Measurements from ENCODE around the gene ANKLE1.

ANKLE1 gene

DNA sequence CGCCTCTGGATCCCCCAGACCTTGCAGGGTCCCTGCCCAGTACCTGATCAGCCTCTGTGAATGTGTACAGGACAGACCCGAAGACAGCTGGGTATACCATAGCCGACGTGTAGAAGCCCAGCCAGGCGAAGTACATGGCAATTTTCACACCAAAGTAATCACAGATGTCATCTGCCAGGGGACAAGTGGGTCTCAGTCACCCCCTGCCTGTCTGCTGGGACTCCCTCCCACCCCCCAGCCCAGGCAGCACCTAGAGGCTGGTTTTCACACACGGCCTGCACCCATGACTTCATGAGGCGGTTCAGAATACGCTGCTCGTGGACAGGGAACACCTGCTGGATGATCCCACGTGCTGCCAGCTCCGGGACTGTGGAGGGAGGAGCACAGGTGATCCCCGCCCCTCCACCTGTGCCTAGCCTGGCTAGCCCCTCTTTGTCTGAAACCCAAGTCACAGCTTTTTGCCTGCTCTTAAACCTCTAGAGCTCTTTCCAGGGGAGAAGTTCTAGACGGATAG lies 49.4 kb downstream of the ANKLE1 start:
- Mint-ChIP-seq H3K4me1 (peaks cover 32% of the 10 kb centered on the region), H3K27me3 (peaks cover 39% of the 10 kb centered on the region), H3K36me3 (no peaks in the 10 kb centered on the region), H3K4me3 (no peak overlapping the region), H3K27ac (no peak overlapping the region), H3K9me3 (peaks cover 2% of the 10 kb centered on the region)
- ATAC-seq: no peak

DNA sequence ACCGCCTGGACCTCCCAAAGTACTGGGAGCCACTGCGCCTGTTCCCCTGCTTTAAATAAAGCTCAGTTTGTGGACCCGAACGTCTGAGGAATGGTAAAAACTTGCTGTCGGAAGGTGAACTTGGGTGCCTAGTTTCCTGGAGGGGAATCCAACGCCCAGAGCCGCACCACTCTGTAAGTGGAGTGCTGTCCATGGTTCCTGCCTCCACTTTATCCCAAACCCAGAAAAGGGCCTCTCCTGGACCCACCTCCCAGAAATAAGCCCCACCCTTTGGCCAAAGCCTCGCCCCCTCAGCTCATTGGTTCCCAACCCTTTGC lies 50.6 kb downstream of the ANKLE1 start:
- peaks cover 39% of the 10 kb centered on the region for H3K27me3 Mint-ChIP-seq
- H3K36me3 Mint-ChIP-seq: no peaks in the 10 kb centered on the region
- ATAC-seq: no peak
- peaks cover 2% of the 10 kb centered on the region for H3K9me3 Mint-ChIP-seq
- H3K4me1 Mint-ChIP-seq: peaks cover 40% of the 10 kb centered on the region
- H3K27ac Mint-ChIP-seq: no peak overlapping the region
- no peak overlapping the region for H3K4me3 Mint-ChIP-seq

DNA sequence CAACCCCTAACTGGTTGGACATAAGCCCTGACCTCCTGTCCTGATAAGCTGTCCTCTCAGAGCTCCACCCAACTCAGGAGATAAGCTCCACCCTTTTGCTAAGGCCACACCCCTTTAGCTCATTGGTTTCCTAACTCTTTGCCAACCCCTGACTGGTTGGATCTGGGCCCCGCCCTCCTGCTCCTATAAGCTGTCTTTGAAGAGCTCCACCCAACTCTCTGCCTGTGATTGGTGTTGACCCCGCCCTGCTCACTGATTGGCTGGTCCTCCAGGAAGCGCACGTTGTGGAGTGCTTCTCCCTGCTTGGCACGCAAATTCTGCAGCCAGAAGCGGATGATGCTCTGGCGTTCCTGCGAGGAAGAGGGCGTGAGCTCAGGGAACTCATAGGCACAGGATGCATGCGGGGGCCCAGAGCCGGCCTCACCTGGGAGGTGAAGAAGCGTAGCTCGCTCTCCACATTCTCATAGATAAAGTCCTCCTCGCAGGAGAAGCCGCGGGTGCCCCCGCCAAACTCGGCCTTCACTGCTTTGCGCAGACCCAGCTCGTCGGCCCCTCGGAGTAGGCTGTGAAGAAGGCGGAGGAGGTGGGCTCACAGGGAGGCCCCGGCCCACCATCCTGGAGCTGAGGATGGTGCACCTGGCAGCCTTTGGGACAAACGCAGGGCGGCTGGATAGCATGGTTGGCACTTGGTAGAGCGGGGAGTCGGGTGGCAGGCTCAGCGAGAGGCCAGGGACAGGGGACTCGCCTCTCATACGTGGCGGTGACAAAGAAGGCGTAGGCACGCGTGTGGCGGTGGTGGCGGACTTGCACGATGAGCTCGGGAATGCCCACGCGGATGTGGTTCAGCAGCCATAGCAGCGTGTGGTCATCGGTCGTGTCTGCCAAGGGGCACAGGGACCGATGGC lies 51.2 kb downstream of the ANKLE1 start:
- ATAC-seq: no peak
- peaks cover 40% of the 10 kb centered on the region for H3K4me1 Mint-ChIP-seq

DNA sequence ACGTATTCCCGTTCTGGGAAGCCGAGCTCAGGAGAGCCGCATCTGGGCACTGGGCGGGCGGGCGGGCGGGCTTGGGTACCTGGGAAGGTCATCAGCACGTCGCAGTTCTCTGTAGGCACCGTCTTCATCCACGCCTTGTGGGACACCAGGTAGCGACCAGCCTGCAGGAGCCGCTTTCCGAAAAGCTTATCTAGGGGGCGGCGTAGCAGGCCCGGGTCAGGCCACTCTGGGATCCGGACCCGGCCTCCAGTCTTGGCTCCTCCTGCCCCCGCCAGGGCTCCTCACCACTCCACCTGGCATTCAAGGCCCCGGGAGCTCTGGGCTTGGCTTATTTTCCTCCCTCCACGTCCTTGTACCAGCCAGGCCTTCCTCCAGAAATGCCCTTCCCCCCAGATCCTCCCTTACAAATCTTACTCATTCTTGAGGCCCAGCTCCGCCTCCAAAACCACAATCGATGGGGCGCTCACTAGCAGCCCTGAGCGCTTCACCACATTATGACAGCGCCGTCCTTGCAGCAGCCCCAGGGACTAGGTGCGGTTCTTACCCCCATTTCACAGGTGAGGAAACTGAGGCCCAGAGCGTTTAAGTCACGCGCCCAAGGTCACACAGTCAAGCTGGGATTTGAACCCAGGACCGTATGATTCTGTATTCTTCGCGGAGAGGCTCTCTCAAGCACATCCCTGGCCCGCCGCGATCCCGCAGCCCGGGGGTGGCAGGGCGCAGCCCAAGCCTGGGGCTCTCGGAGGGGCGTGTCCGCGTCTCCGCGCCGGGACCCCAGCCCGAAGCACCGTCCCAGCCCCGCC lies 52.1 kb downstream of the ANKLE1 start:
- Mint-ChIP-seq H3K4me1 (peaks cover 49% of the 10 kb centered on the region), H3K36me3 (no peaks in the 10 kb centered on the region), H3K4me3 (peak overlapping the region; percentile 24), H3K27me3 (peaks cover 39% of the 10 kb centered on the region), H3K9me3 (peaks cover 2% of the 10 kb centered on the region), H3K27ac (peak overlapping the region; percentile 26)
- ATAC-seq: peak; percentile 31

More for the DNA sequence above, 51.2 kb downstream of the ANKLE1 start:
- Mint-ChIP-seq H3K27me3 (peaks cover 39% of the 10 kb centered on the region), H3K4me3 (no peak overlapping the region), H3K36me3 (no peaks in the 10 kb centered on the region), H3K9me3 (peaks cover 2% of the 10 kb centered on the region), H3K27ac (no peak overlapping the region)

DNA sequence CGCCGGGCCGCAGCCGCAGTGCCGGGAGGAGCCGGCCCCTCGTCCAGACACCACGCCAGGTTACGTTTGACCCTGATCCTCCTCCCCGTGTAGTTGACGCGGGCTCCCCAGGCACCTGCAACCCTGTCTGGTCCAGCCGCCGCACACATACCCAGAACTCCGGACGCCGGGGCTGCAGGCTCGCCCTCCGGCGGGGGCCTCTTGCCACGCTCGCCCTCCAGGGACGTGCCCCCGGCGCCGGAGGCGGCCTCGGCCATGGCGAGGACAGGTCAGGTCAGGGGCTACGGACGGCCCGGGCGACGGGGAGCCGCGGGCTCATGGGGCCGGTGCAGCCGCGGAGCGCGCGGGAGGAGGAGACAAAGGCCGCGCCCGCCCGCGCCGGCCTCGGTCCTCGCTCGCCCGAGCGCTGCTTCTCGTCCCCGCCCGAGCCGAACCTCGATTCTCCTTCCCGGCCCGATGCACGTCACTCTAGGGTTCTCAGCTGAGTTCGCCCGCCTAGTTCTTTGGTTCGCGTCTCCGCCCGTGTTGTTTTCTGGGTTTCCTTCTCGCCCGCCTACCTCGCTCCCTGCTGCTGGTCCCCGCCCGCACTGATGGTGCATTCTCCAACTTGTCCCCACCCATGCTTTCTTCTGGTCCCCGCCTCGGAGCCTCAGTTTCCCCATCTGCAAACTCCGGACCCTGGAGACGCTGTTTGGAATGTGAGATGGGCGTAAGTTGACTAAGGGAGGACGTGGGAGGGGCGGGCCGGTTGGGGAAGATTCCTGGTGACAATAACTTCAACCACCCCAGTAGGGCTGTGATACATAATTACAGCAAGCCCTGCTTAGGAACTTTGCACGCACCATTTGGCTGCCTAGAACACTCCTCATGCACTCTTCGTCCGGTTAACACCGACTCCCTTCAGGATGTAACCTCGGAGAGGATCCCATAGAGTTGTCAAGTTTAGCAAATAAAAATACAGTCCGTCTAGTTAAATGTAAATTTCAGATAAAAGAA lies 53.0 kb downstream of the ANKLE1 start, which contains the start of gene ANO8:
Gene ANO8, minus strand, starts transcription at position 442 of the 996 bp plus-strand sequence. Its CDS starts 185 bp downstream, at position 257.
- Mint-ChIP-seq H3K4me3 (peak within 1 kb of the TSS; percentile 77), H3K27ac (peak within 1 kb of the TSS; percentile 26), H3K4me1 (peaks cover 49% of the 10 kb centered on the region), H3K36me3 (no peaks in the 10 kb centered on the region), H3K9me3 (peaks cover 2% of the 10 kb centered on the region), H3K27me3 (peaks cover 37% of the 10 kb centered on the region)
- ATAC-seq: peak; percentile 82

DNA sequence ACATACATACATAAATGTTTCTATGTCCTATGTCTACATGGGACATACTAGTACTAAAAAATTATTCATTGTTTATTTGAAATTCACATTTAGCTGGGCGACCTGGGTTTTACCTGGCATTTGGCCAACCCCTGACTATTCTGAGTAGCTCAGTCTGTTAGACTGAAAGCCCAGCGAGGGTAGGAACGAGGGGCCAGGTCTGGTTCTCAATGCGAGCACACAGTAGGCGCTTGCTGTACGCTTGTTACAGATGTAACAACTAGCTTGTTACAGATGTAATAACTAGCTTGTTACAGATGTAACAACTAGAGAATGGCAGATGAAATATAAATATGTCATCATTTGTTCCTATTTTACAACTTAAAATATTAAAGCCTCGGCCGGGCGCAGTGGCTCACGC lies 53.9 kb downstream of the ANKLE1 start:
- Mint-ChIP-seq H3K4me3 (no peak overlapping the region), H3K27ac (no peak overlapping the region)

More for the DNA sequence above, 53.9 kb downstream of the ANKLE1 start:
- H3K36me3 Mint-ChIP-seq: peaks cover 5% of the 10 kb centered on the region
- peaks cover 48% of the 10 kb centered on the region for H3K4me1 Mint-ChIP-seq
- no peak for ATAC-seq
- peaks cover 29% of the 10 kb centered on the region for H3K27me3 Mint-ChIP-seq
- H3K9me3 Mint-ChIP-seq: peaks cover 2% of the 10 kb centered on the region

Data from stimulated activated memory B cell treated with anti-CD40 and anti-IgM and Interleukin-4, amounts not matched to agents 10 μg/mL and 1 μg/mL and 100 μg/mL, for 72 hours (primary cell).